GM12878 (cell line): ENCODE measurements around the gene EHBP1. TPM values are rescaled to one million over a fixed set of nuclear protein-coding genes. Genes with fewer than 3 reads are reported as not detected.
A peak's percentile ranks its signal among the peaks of the same experiment; 100 is the strongest.

Experiments used
- ATAC-seq: fragments of 200-7000 bp; cut with Tn5 transposase; 3 replicates; pipeline ENCODE4 v1.9.1; 2020; ENCODE audit warnings: mild to moderate bottlenecking, moderate library complexity
- BruUV-seq: library from RNA; stranded (reverse); fragments of 400-500 nt; replicated peaks from 2 replicates; lab custom pipeline; 2021; lab: Mats Ljungman, UMichigan
- CTCF ChIA-PET: fragments of 300-600 bp; sonication (Branson Sonifier 250); formaldehyde crosslinking; extraction: SDS; loops from one replicate; lab custom pipeline; 2021; ENCODE audit warnings: inconsistent platforms; lab: Yijun Ruan, JAX
- POLR2A ChIA-PET: fragments of 350-600 bp; formaldehyde crosslinking; extraction: SDS; loops from one replicate; lab custom pipeline; 2021; ENCODE audit warnings: inconsistent platforms; lab: Charles Lee
- RAD21 ChIA-PET: fragments of 300-600 bp; sonication (Branson Sonifier 250); formaldehyde crosslinking; loops from one replicate; lab custom pipeline; 2023; ENCODE audit warnings: antibody characterized with exemption; ENCODE audit not compliant: unreplicated experiment; lab: Charles Lee
- SMC1A ChIA-PET: fragments of 300-600 bp; sonication (Branson Sonifier 250); formaldehyde crosslinking; loops from one replicate; lab custom pipeline; 2023; ENCODE audit not compliant: unreplicated experiment, uncharacterized antibody; lab: Charles Lee
- DNase-seq: peaks from one replicate; pipeline ENCODE4 v3.0.0-alpha.2; 2011; ENCODE audit warnings: low read depth, low spot score
- FAIRE-seq: peaks from 3 replicates; lab custom pipeline; 2011; peaks lifted over from hg19 to GRCh38; lab: Jason Lieb, UNC
- H2AFZ ChIP-seq: 2 replicates; pipeline ENCODE4 v1.6.0; 2011; ENCODE audit warnings: low read depth, low read length, control low read depth; ENCODE audit not compliant: control insufficient read depth
- H3K27ac ChIP-seq: 2 replicates; pipeline ENCODE4 v1.5.1; 2011; ENCODE audit warnings: control low read depth; ENCODE audit not compliant: control insufficient read depth, insufficient read depth
- H3K27me3 ChIP-seq, 2 experiments: replicated peaks in 1 of 2; 2 replicates each; pipeline versions ENCODE4 v1.6.0 to v1.6.1; 2011; ENCODE audit warnings: low read length in 1 of 2; ENCODE audit not compliant: control insufficient read depth in 2 of 2, insufficient read depth in 2 of 2
- H3K36me3 ChIP-seq, 2 experiments: 2 replicates each; pipeline ENCODE4 v1.5.1; 2011; ENCODE audit warnings: low read length in 1 of 2; ENCODE audit not compliant: control insufficient read depth in 2 of 2, insufficient read depth in 2 of 2
- H3K4me1 ChIP-seq: 2 replicates; pipeline ENCODE4 v1.6.1; 2011; ENCODE audit warnings: mild to moderate bottlenecking, low read length, moderate library complexity, mixed read lengths; ENCODE audit not compliant: control insufficient read depth, insufficient read depth
- H3K4me2 ChIP-seq: 2 replicates; pipeline ENCODE4 v1.6.0; 2011; ENCODE audit warnings: control low read depth; ENCODE audit not compliant: control insufficient read depth, insufficient read depth
- H3K4me3 ChIP-seq: fragments of 200-600 bp; sonication (generic); 2 replicates; pipeline ENCODE4 v1.5.1; 2016
- H3K79me2 ChIP-seq: 2 replicates; pipeline ENCODE4 v1.6.0; 2011; ENCODE audit warnings: low read length; ENCODE audit not compliant: control insufficient read depth, insufficient read depth
- H3K9ac ChIP-seq: 2 replicates; pipeline ENCODE4 v1.8.0; 2011; ENCODE audit warnings: low read length, control low read depth, mixed read lengths; ENCODE audit not compliant: control insufficient read depth, insufficient read depth
- H3K9me3 ChIP-seq: replicated peaks from 3 replicates; pipeline ENCODE4 v1.5.1; 2011; ENCODE audit warnings: mild to moderate bottlenecking, low read length; ENCODE audit not compliant: control insufficient read depth, insufficient read depth
- H4K20me1 ChIP-seq: 2 replicates; pipeline ENCODE4 v1.6.0; 2011; ENCODE audit not compliant: control insufficient read depth, insufficient read depth
- BCLAF1 ChIP-seq: fragments of 450-650 bp; IDR thresholded peaks from 2 replicates; pipeline ENCODE4 v1.6.1; 2017; ENCODE audit warnings: antibody characterized with exemption, mild to moderate bottlenecking, moderate library complexity
- ETV6 ChIP-seq, 2 experiments: fragments of 450-650 bp in 1 of 2; IDR thresholded peaks in 1 of 2; conservative IDR thresholded peaks in 1 of 2; 2 replicates each; pipeline ENCODE4 v1.6.1; 2014; ENCODE audit warnings: antibody characterized with exemption in 1 of 2, borderline replicate concordance in 1 of 2, low read depth in 1 of 2, mild to moderate bottlenecking in 1 of 2, moderate library complexity in 1 of 2
- GABPA ChIP-seq: IDR thresholded peaks from 2 replicates; pipeline ENCODE4 v1.6.1; 2014; ENCODE audit warnings: antibody characterized with exemption, low read depth, mild to moderate bottlenecking, inconsistent platforms
- PKNOX1 ChIP-seq: fragments of 450-650 bp; IDR thresholded peaks from 2 replicates; pipeline ENCODE4 v1.6.1; 2016; ENCODE audit warnings: mild to moderate bottlenecking
- RELA ChIP-seq: fragments of 450-650 bp; IDR thresholded peaks from 2 replicates; pipeline ENCODE4 v1.8.0; 2014; ENCODE audit warnings: borderline replicate concordance; ENCODE audit not compliant: partially characterized antibody
- TBL1XR1 ChIP-seq: IDR thresholded peaks from 2 replicates; pipeline ENCODE4 v1.6.1; 2012; ENCODE audit warnings: low read depth, low read length, improper control_type of control experiment
- YY1 ChIP-seq: IDR thresholded peaks from 2 replicates; pipeline ENCODE4 v1.6.1; 2011; ENCODE audit warnings: low read depth, mild to moderate bottlenecking, low read length
- ZBTB33 ChIP-seq: fragments of 450-650 bp; IDR thresholded peaks from 2 replicates; pipeline ENCODE4 v1.6.1; 2017; ENCODE audit warnings: mild to moderate bottlenecking
- WGBS: methylation state at CpG from one replicate; pipeline ENCODE4 v1.1.6; 2016; ENCODE audit warnings: low lambda C conversion rate; ENCODE audit not compliant: insufficient replicate concordance, insufficient coverage; ENCODE audit errors: missing lambda C conversion rate; 5-methylcytosine and 5-hydroxymethylcytosine counted together
- in situ Hi-C: fragments of 300-500 bp; cut with MboI; formaldehyde crosslinking; loops from 9 replicates; pipeline ENCODE4 v1.14.3; 2018; ENCODE audit warnings: mixed read lengths
- intact Hi-C: fragments of 100-400 bp; cut with micrococcal nuclease; formaldehyde crosslinking; loops from one replicate; pipeline ENCODE4 v1.14.2; 2022; ENCODE audit not compliant: unreplicated experiment
- polyA plus RNA-seq, 11 experiments: library from polyadenylated mRNA; depleted of rRNA in 4 of 11; unstranded in 6 of 11; stranded (reverse) in 5 of 11; fragments of >200 nt; fragmentation: Nextera tagmentation in 4 of 11; fragmentation: Illumina TruSeq in 1 of 11; extraction: Ambion mirVana in 4 of 11; extraction: Trizol in 1 of 11; gene quantifications; 1 replicate in 1 of 11; 2 replicates in 10 of 11; pipeline versions ENCODE4 v1.2.1 to v1.2.3, GENCODE V29; 2011 to 2016; ENCODE audit warnings: inconsistent platforms in 2 of 11, missing spikeins in 2 of 11, low read depth in 1 of 11
- total RNA-seq, 4 experiments: library from RNA; depleted of rRNA in 3 of 4; stranded (reverse); fragments of >200 nt in 3 of 4; fragmentation: Illumina TruSeq in 1 of 4; extraction: Trizol in 1 of 4; gene quantifications; 2 replicates each; pipeline versions ENCODE4 v1.2.1 to v1.2.3, GENCODE V29; 2013 to 2021

EHBP1 gene
- total and polyA plus RNA-seq, 10 of the 15 experiments (the other 5 are each of a cell fraction or from before 2014, with no cell fraction given): 5.7 to 26.1 (median 13.6) TPM

- Histone ChIP-seq H2AFZ (no peak overlapping the region), H3K79me2 (no peaks in the 10 kb centered on the region), H3K4me1 (no peaks in the 10 kb centered on the region), H3K36me3 (no peaks in the 10 kb centered on the region), H3K9ac (no peak overlapping the region), H3K4me2 (no peak overlapping the region), H3K9me3 (no peaks in the 10 kb centered on the region), H4K20me1 (no peaks in the 10 kb centered on the region), H3K27ac (no peak overlapping the region), H3K27me3 (no peaks in the 10 kb centered on the region), H3K4me3 (no peak overlapping the region)
- SMC1A ChIA-PET: interaction anchor here (0.7 to 2.0 kb wide), 8 partner anchors 9 to 126 kb away, joined by 3 to 6 read pairs (median 4); no protein-coding TSS in a partner anchor
- in situ Hi-C loops (no loop called here), intact Hi-C loops (no loop called here)
- no peak for FAIRE-seq
- TF ChIP-seq GABPA: no peak
- 0 out of 2 replicates have a peak, but pooled peaks have one; percentile 25 for TF ChIP-seq PKNOX1
- no peak for ATAC-seq
- RAD21 ChIA-PET: no interaction called here
- no peak for DNase-seq
- WGBS: 100% methylated on average over 1 of the region's 1 CpG
- CTCF ChIA-PET: interaction anchor here (0.7 to 1.7 kb wide), 5 partner anchors 9 to 193 kb away, joined by 3 to 7 read pairs (median 4); no protein-coding TSS in a partner anchor
- BruUV-seq: no TSS peak
- POLR2A ChIA-PET: no interaction called here
Measured at GRCh38 chr2:62824388-62824787, 118.9 kb downstream of the EHBP1 start.

GRCh38 chr2:62826141-62826540, 120.6 kb downstream of the EHBP1 start:
- Histone ChIP-seq H4K20me1 (no peaks in the 10 kb centered on the region), H3K9me3 (no peaks in the 10 kb centered on the region), H3K4me3 (no peak overlapping the region), H3K27ac (no peak overlapping the region), H3K27me3 (no peaks in the 10 kb centered on the region), H3K4me2 (no peak overlapping the region), H2AFZ (no peak overlapping the region), H3K4me1 (no peaks in the 10 kb centered on the region), H3K36me3 (no peaks in the 10 kb centered on the region), H3K9ac (no peak overlapping the region), H3K79me2 (no peaks in the 10 kb centered on the region)
- DNase-seq: no peak
- SMC1A ChIA-PET: interaction anchor here (1.5 kb wide), 1 partner anchor 12 kb away, joined by 3 read pairs; no protein-coding TSS in a partner anchor
- no peak for ATAC-seq
- WGBS: 62% methylated on average over 3 of the region's 3 CpGs
- FAIRE-seq: no peak
- POLR2A ChIA-PET: no interaction called here
- in situ Hi-C loops (no loop called here), intact Hi-C loops (no loop called here)
- RAD21 ChIA-PET: no interaction called here
- CTCF ChIA-PET: no interaction called here
- no TSS peak for BruUV-seq
- TF ChIP-seq RELA (no peak), ZBTB33 (no peak), ETV6 (conservative IDR thresholded peaks at IDR 0.05 in 1 of 2, IDR thresholded peaks at IDR 0.05 in 1 of 2; ENCODE audit: borderline replicate concordance in 1 of 2, low read depth in 1 of 2) (no peak), TBL1XR1 (no peak), YY1 (no peak), BCLAF1 (no peak)
